Nephron progenitor cell (in vitro differentiated cells): ENCODE measurements around the gene CCND1.

ENCODE experiments used
- DNase-seq: peaks from one replicate; pipeline ENCODE4 v3.0.0; 2021
- H3K27ac Mint-ChIP-seq: 2 replicates; pipeline ENCODE4 v1.8.0; 2021; ENCODE audit warnings: mild to moderate bottlenecking, moderate library complexity, mixed read lengths
- H3K27me3 Mint-ChIP-seq: 2 replicates; pipeline ENCODE4 v1.8.0; 2021; ENCODE audit warnings: mild to moderate bottlenecking, low read depth, mixed read lengths; ENCODE audit not compliant: poor library complexity
- H3K36me3 Mint-ChIP-seq: 2 replicates; pipeline ENCODE4 v1.8.0; 2021; ENCODE audit warnings: low read depth, mixed read lengths
- H3K4me1 Mint-ChIP-seq: 2 replicates; pipeline ENCODE4 v1.8.0; 2021; ENCODE audit warnings: mixed read lengths
- H3K4me3 Mint-ChIP-seq: 2 replicates; pipeline ENCODE4 v1.8.0; 2021; ENCODE audit warnings: mild to moderate bottlenecking, moderate library complexity, mixed read lengths
- H3K9me3 Mint-ChIP-seq: 2 replicates; pipeline ENCODE4 v1.8.0; 2021; ENCODE audit warnings: mild to moderate bottlenecking, moderate library complexity, mixed read lengths
- CTCF ChIP-seq: fragments of 200-600 bp; sonication (generic); IDR thresholded peaks from 2 replicates; pipeline ENCODE4 v1.5.0; 2021; ENCODE audit warnings: antibody characterized with exemption

The CCND1 gene

GRCh38 chr11:69624293-69624692 is 16.7 kb upstream of the CCND1 start:
- Mint-ChIP-seq H3K9me3 (peaks cover 13% of the 10 kb centered on the region), H3K36me3 (peaks cover 5% of the 10 kb centered on the region), H3K27me3 (peaks cover 3% of the 10 kb centered on the region), H3K4me3 (no peak overlapping the region), H3K27ac (no peak overlapping the region), H3K4me1 (no peaks in the 10 kb centered on the region)
- no peak for TF ChIP-seq CTCF
- DNase-seq: no peak

GRCh38 chr11:69625476-69625875 is 15.5 kb upstream of the CCND1 start:
- Mint-ChIP-seq H3K36me3 (peaks cover 12% of the 10 kb centered on the region), H3K4me1 (no peaks in the 10 kb centered on the region), H3K27me3 (peaks cover 4% of the 10 kb centered on the region), H3K27ac (no peak overlapping the region), H3K4me3 (no peak overlapping the region), H3K9me3 (peaks cover 24% of the 10 kb centered on the region)
- no peak for DNase-seq
- TF ChIP-seq CTCF: no peak

GRCh38 chr11:69627551-69627950 is 13.4 kb upstream of the CCND1 start:
- Mint-ChIP-seq H3K9me3 (peaks cover 28% of the 10 kb centered on the region), H3K4me3 (no peak overlapping the region), H3K27ac (no peak overlapping the region), H3K36me3 (peaks cover 12% of the 10 kb centered on the region), H3K27me3 (peaks cover 7% of the 10 kb centered on the region), H3K4me1 (no peaks in the 10 kb centered on the region)
- DNase-seq: no peak
- TF ChIP-seq CTCF: no peak

- TF ChIP-seq CTCF: no peak
- Mint-ChIP-seq H3K27ac (no peak overlapping the region), H3K36me3 (peaks cover 12% of the 10 kb centered on the region), H3K4me1 (peaks cover 14% of the 10 kb centered on the region), H3K27me3 (peaks cover 10% of the 10 kb centered on the region), H3K9me3 (peaks cover 28% of the 10 kb centered on the region), H3K4me3 (no peak overlapping the region)
- no peak for DNase-seq
Measured at GRCh38 chr11:69630017-69630416, 10.9 kb upstream of the CCND1 start.

- Mint-ChIP-seq H3K36me3 (peaks cover 12% of the 10 kb centered on the region), H3K27me3 (peaks cover 10% of the 10 kb centered on the region), H3K27ac (no peak overlapping the region), H3K4me3 (no peak overlapping the region), H3K9me3 (peaks cover 28% of the 10 kb centered on the region), H3K4me1 (peaks cover 18% of the 10 kb centered on the region)
- no peak for TF ChIP-seq CTCF
- DNase-seq: no peak
Measured at GRCh38 chr11:69630424-69630823, 10.5 kb upstream of the CCND1 start.

- peaks cover 7% of the 10 kb centered on the region for H3K27me3 Mint-ChIP-seq
- peaks cover 31% of the 10 kb centered on the region for H3K4me1 Mint-ChIP-seq
- H3K27ac Mint-ChIP-seq: no peak overlapping the region
- no peak overlapping the region for H3K4me3 Mint-ChIP-seq
- peaks cover 12% of the 10 kb centered on the region for H3K36me3 Mint-ChIP-seq
- no peak for TF ChIP-seq CTCF
- DNase-seq: no peak
- H3K9me3 Mint-ChIP-seq: peaks cover 24% of the 10 kb centered on the region
Measured at GRCh38 chr11:69632900-69633299, 8.1 kb upstream of the CCND1 start.
